Skeletal muscle cell (primary cell): ENCODE measurements around the gene ADCY4.

Experiments
- DNase-seq: peaks from one replicate; pipeline ENCODE4 v3.0.0-alpha.2; 2010; ENCODE audit warnings: low read depth
- H3K4me3 ChIP-seq: 2 replicates; pipeline ENCODE4 v1.5.1; 2011; ENCODE audit warnings: low read depth, mild to moderate bottlenecking, control low read depth, low read length, moderate library complexity

ADCY4 gene

DNA sequence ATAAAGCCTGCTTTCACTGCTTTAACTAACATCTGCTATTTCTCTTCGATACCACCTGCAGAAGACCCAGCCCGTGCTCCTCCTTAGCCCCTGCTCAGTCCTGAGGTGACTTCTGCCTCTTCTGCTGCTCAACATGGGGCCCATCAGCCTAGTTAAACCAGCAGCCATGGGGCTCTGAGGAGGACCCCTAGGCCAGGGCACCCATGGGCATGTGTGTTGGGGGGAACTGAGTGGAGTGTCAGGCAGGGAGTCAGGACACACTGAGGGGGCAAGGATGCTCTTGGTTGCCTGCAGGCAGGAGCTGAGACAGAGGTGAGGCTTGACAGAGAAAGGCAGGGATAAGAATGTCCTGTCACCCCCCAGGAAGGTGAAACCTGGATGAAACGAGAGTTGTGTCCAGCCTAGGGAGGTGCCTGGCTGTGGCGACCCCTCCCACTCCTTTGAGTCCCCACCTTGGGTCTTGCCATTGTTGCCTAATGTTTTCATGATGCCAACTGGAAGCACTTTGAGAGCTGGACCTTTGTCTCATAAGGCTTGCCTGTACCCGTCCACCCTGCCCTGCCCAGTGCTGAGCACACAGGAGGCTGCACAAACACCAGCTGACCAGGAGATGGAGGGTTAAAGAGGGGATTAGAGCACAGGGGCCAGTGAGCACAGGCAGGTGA, 50.9 kb downstream of the ADCY4 start:
- DNase-seq: no peak
- H3K4me3 ChIP-seq: no peak overlapping the region

DNA sequence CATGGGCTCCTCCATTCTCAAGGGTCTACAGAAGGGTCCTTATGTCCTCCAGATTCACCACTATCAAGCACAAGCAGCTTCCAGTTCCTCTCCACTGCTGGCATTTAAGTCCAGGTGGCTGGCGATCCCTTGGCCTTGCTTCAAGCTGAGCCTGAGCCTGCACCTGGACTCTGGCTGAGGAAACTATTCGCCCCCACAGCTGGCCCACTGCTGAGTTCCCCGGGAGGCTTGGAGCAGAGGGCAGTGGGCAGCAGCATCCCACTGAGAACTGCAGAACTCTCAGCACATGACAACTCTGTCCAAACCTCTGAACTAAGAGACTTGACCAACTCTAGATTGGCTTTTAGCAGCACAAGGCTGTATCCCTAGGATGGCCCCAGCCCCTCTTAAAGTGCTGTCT, 52.1 kb downstream of the ADCY4 start:
- DNase-seq: no peak
- no peak overlapping the region for H3K4me3 ChIP-seq

DNA sequence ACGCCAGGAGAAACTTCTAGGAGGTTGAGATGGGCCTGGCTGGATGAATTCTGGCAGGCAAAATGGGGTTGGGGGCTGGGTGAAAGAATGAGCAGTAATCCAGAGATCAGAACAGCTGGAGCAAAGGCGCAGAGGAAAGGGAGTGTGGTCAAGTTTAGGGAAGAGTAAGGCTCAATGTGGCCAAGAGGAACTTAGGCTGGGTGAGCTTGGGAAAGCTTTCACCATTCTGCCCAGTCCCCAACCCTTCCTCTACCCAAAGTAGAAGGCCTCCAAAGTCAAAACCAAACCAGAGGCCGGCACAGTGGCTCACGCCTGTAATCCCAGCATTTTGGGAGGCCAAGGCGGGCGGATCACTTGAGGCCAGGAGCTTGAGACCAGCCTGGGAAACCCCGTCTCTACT, 53.2 kb downstream of the ADCY4 start:
- DNase-seq: no peak
- no peak overlapping the region for H3K4me3 ChIP-seq

DNA sequence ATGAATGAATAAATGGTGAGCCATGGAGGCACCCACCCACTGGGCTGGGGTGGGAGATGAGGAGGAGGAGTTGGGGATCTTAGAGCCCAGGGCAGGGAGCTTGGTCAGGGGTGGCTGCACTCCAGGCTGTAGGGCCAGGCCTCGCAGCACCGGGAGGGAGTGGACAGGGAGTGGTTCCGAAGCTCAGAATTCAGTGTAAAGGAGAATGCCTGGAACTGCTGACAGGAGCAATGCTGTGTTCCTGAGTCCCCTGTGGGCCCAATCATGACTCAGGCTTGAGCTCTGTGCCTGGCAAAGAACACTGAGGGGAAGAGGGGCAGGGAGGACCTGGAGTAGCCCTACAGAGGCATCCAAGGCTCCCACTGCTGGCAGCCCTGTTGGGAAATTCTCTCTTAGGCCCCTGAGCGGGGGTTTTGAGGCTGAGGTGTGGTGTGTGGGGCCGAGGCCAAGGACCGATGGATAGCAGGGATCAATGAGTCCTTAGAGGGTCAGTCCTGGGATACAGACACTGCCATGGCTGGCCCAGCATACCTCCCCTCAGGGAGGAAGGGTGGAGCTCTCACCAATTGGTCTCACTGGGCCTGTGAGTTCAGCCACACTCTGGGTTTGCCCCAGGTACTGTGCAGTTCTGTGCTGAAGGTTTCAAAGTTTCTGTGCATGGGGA, 53.9 kb downstream of the ADCY4 start:
- no peak overlapping the region for H3K4me3 ChIP-seq
- no peak for DNase-seq

DNA sequence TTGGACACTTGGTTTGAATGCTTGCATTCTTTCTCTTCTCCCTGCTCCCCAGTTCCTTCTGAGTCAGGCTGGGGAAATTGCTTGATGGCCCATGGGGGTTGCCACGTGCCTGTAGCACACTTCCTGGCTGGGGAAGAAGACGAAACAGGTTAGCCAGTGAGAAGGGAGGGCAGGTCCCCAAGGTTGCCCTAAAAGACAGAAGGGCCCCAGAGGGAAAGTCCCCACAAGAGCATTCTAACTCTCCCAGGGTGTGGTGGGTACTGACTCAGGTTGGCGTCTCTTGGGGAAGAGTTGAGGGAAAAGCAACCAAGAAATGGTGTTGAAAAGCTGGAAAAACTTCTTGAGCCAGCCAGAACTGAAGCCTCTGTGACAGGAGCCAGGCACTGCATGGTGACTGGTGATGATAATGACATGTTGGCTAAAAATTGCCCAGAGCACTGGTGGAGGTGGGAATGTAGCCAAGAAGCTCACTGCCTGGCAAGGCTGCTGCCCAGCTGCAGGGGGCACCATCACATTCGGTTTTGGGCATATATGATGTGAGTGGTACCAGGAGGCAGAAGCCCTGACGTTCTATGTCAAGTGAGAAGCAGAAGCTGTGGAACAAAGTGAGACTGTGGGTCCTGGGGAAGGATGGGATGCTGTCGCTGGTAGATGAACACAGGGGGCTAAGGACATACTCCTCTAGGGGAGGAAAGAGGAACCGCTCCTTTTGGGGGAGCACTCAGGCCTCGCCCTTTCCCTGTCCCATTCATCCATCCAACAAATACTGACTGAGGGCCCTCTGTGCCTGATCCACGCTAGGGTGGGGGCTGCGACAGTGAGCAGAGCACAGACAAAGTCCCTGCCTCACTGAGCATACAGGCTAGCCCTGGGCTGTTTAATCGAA, 55.3 kb downstream of the ADCY4 start:
- no peak for DNase-seq
- no peak overlapping the region for H3K4me3 ChIP-seq

DNA sequence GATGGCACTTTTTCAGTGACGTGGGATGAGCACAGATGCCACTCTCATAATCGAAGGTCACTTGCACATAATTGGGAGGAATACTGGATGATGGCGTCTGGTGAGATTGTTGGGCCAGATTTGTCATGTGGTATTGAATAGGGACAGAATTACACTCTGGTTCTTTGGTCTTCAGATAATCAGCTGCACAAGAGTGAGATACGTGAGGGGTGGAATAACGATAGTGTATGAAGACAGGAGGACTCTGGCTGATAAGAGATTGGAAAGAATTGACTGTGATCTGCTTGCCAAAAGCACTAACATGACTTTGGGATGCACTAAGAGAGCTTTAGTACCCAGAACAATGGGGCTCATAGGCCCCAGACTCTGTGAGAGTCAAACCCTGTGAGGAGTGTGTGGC, 56.4 kb downstream of the ADCY4 start:
- H3K4me3 ChIP-seq: no peak overlapping the region
- DNase-seq: no peak

DNA sequence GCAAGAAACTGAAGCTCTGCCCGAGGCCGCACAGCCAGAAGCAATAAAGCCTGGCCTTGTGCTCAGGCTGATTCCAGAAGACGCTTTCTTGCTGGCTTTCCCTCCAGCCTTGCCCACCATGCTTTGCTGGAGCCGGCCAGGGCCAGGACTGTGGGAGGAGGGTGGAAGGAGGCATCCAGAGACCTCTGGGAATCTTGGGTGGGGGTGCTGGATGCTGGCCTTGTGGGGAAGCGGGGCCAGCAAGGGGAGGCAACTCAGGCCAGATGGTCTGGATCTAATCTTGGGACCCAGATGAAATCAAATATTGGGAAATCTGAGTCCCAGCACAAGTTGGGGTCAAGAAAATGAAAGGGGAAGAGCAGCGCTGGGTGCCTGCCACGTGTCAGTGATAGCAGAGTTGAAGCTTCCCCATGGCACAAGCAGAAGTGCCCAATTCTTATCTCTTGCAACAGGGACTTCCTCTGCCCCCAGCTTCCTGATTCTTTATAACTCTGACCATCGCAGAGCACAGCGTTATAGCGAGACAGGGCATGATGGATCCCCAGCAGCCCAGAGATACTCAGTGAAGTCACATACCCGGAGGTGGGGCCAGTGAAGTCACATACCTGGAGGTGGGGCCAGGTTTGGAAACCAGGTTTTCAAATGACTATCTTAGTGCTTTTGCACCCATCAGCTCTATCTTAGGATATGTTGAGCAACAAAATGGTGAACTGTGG, 57.1 kb downstream of the ADCY4 start:
- no peak for DNase-seq
- H3K4me3 ChIP-seq: no peak overlapping the region

DNA sequence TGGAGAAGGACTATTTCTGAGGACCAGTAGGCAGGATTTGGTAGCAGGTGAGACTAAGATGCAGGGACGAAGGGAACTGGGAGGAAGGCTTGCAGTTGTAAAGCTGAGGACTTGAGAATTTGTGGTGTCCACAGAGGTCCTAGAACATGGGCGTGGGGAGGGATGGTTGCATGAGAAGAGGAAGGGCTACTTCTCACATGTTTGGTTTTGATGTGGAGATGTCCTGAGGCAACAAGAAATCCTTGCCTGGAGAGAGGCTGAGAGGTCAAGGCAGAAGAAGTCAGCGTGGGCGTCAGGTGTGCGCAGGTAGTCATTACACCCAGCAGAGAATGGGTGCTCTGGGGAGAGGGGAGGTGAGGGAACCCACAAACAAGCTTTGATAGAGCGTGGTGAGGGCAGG, 57.8 kb downstream of the ADCY4 start:
- DNase-seq: no peak
- no peak overlapping the region for H3K4me3 ChIP-seq

DNA sequence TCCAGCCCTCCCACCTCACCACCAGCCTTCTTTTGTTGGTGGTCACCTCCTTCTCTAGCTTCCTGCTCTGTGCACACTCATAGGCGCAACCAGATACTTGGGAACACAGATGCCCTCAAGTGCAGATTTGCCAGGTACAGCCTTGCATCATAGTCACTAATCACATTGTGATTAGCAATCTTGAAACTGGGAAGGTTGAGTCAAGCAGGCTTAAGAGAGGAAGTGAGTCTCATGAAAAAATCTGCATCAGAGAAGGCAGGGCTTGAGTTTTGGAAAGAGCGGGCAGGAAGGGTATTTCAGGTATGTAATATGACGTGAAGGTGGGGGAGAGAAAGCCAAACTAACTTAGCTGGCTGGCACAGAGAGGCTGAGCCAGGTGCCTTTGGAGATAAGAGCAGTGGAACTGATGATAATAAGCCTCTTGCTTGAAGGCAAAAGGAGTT, 60.7 kb downstream of the ADCY4 start:
- no peak overlapping the region for H3K4me3 ChIP-seq
- DNase-seq: no peak

DNA sequence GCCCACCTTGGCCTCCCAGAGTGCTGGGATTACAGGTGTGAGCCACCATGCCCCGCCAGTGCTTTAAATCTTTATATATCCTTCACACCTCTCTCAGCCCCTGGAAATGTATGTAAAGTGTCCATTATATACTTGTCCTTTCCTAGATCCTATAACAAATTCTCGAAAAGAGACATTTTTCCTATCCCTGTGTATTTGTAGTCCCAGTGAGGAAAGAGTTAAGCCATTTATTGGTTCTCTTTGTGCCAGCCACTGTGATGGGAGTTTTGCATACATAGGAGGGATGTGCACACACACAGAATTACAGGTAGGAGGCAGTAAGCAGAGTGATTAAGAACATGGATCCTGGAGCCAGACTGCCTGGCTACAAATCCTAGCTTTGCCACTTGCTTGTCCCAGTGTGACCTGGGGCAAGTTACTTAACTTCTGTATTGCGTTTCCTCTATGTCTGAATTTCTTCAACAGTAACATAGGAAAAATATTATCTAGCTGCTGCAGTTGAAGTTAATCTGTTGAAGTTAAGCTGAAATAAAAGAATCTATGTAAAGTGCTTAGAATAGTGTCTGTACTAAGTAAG, 61.4 kb downstream of the ADCY4 start:
- H3K4me3 ChIP-seq: no peak overlapping the region
- no peak for DNase-seq

DNA sequence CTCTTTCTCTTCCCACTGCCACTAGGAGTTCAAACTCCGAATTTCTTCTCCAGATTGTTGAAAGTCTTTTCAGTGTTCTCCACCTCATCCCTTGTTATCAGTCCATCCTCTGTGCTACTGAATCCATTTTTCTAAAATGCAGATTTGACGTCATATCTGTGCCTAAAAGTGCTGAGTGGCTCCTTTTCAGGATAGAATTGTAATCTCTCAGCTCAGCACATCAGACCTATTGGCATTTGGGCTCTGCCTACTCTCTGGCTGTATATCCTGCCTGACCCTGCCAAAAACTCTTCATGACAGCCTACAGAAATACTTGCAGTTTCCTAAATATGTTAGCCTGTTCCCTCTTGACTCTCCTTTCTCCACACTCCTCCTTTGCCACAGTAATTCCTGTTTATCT, 62.4 kb downstream of the ADCY4 start:
- H3K4me3 ChIP-seq: no peak overlapping the region
- DNase-seq: no peak

DNA sequence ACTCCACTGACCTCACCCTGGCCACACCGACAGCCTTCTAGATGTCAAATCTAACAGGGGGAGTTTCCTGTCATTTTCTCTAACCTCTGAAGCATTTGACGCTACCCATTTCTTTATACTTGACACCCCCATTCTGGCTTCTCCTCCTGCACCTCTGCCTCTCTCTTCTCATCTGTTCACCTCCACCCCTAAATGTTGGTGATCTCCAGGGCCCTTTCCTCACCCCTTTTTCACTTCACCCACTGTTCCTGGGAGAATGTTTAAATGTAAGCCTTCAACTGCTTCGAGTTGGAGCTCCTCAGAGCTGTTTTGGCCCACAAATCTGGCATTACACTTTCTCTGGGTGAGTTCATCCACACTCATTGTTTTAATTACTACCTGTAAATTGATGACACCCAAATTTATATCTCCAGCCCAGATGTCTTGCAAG, 63.0 kb downstream of the ADCY4 start:
- peak overlapping the region; percentile 93 for H3K4me3 ChIP-seq
- DNase-seq: no peak

DNA sequence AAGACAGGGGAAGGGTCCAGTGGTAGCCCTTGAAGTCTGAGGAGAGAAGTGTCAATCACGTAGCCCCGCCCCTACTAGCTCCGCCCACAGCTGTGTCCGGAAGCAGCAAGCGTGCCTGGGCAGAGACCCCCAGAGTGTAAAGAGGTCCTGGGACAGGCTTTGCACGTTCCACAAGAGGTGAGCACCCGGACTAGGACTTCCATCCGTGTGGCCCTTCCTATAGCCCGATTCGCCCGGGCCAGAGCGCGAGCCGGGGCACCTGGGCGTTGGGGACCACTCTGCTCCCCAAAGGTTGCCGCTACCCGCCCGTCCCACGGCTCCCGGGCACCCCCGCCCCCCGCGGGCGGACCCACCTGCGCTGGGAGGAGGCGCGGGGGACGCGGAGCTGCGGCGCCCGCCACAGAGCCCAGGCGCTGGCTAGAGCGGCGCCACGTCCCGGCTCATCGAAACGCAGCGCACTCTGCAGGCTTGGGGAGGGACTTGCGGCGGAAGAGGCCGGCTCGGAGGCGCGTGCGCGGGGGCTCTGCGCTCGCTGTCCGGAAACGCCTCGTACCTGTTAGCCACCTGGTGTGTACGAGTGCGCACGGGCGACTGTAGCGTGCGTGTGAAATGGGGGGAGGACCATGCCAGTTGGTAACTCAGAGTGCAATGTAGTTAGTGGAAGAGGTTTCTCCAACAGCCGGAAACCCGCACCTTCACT, 63.6 kb downstream of the ADCY4 start, which contains the start of gene RABGGTA:
RABGGTA (minus strand) TSS at position 464 of the 700 bp plus-strand sequence. CDS start 482 bp downstream, outside the sequence.
- peak within 1 kb of the TSS; percentile 93 for H3K4me3 ChIP-seq
- DNase-seq: peak; percentile 68

DNA sequence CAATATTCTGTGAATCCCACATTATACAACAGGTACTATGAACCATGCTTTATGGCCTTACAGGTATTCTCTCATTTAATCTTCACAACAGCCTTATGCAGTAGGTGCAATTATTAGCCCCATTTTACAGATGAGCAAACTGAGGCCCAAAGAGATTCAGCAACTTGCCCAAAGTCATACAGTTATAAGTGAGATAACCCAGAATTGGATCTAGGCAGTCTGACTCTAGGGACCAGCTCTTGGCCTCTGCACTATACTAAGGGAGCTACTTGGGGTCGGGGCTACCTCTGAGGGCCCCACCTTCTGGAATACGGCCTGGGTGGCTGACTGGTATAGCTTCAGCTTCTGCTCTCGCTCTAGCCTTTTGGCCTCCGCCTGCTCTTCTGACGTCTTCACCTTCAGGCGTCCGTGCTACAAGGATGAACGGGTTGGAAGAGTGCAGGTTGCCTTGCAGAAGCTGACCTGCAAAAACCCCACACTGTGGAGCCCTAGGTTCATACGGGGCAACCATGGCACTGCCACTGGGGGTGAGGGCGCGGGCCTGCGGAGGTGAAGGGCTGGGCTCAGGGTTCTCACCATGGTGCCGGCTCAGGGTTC, 64.2 kb downstream of the ADCY4 start:
- no peak for DNase-seq
- H3K4me3 ChIP-seq: peak overlapping the region; percentile 93

DNA sequence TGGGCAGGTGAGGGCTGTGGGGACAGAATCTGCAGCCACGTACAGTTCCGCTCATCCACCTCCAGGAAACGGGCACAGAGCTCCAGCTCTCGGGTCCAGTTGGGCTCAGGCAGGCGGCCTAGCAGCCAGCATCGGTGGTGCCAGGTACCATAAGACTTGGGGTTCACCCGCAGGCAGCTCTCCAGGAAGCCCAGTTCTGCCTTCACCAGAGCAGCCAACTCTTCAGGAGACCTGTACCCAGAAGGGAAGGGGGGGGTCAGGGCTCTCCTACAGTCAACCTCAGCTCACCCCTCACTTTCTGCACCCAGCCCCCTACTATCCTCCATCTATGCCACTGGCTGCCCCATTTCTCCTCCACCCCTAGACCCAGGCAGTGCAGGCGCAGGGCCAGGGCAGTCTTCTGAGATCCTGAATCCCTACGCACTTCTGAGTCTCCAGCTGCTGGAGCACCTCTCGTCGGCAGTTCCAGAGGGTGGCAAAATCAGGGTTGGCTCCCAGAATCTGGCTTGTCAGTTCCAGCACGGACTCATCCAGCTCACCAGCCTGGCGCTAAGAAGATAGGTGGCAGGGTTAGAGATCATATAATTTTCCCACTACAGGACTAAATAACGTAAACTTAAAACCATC, 64.8 kb downstream of the ADCY4 start:
- DNase-seq: no peak
- H3K4me3 ChIP-seq: no peak overlapping the region

DNA sequence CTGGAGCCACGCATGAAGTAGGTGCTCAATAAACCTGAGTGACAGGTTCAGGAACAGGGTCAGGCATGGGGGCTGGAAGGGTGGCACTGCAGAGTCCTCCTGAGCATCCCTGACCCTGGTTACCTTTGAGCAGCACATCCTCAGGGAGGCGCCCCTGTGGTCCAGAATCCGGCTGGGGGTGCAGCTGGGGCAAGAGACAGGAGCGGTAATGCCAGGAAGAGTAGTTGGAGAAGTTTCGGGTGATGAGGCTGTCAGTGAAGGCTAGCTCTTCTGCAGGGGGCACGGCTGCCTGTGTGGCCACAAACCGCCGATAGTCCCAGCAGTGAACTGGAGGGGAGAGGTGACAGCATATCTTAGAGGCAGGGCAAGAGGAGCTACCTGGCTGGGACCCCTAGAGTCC, 65.5 kb downstream of the ADCY4 start:
- H3K4me3 ChIP-seq: no peak overlapping the region
- DNase-seq: no peak
